GM12891 (cell line): ENCODE results near the gene ZDHHC22.

Experiments used
- PAX5 ChIP-seq: IDR thresholded peaks from 2 replicates; pipeline ENCODE4 v1.6.1; 2011; ENCODE audit warnings: low read length, moderate library complexity, mild to moderate bottlenecking; ENCODE audit not compliant: insufficient read depth, severe bottlenecking
- POLR2A ChIP-seq: IDR thresholded peaks from 2 replicates; pipeline ENCODE4 v1.6.1; 2011; ENCODE audit warnings: low read depth, low read length, control low read depth
- POLR2AphosphoS5 ChIP-seq: IDR thresholded peaks from 2 replicates; pipeline ENCODE4 v1.6.1; 2011; ENCODE audit warnings: low read depth, low read length, control low read depth
- SPI1 ChIP-seq: IDR thresholded peaks from 2 replicates; pipeline ENCODE4 v1.6.1; 2011; ENCODE audit warnings: low read depth, low read length, control low read depth
- TAF1 ChIP-seq: IDR thresholded peaks from 2 replicates; pipeline ENCODE4 v1.6.1; 2011; ENCODE audit warnings: low read depth, low read length, control low read depth

GRCh38 chr14:77124345-77125280 is 17.0 kb downstream of the ZDHHC22 start:
- TF ChIP-seq POLR2A (0 out of 2 replicates have a peak, but pooled peaks have one; percentile 22), POLR2AphosphoS5 (no peak), SPI1 (no peak), TAF1 (no peak), PAX5 (peak; percentile 26)
